Loucy (cell line): Measurements from ENCODE around the gene TBX15.

Source experiments
- H2AFZ ChIP-seq: fragments of 200-600 bp; sonication (generic); 2 replicates; pipeline ENCODE4 v1.6.0; 2016; ENCODE audit warnings: antibody characterized with exemption, mild to moderate bottlenecking, low read length, moderate library complexity
- H3F3A ChIP-seq: fragments of 200-600 bp; 2 replicates; pipeline ENCODE4 v1.6.0; 2016; ENCODE audit warnings: antibody characterized with exemption, low read depth, mild to moderate bottlenecking
- H3K27me3 ChIP-seq: fragments of 200-600 bp; sonication (generic); 2 replicates; pipeline ENCODE4 v1.6.1; 2014; ENCODE audit warnings: low read length, mild to moderate bottlenecking; ENCODE audit not compliant: insufficient read depth, poor library complexity, severe bottlenecking
- H3K36me3 ChIP-seq: fragments of 200-600 bp; sonication (generic); 2 replicates; pipeline ENCODE4 v1.6.1; 2016; ENCODE audit warnings: low read length; ENCODE audit not compliant: insufficient read depth
- H3K4me1 ChIP-seq: fragments of 200-600 bp; sonication (generic); 2 replicates; pipeline ENCODE4 v1.5.1; 2014; ENCODE audit warnings: low read length, mild to moderate bottlenecking; ENCODE audit not compliant: insufficient read depth, poor library complexity, severe bottlenecking
- H3K4me2 ChIP-seq: fragments of 200-600 bp; sonication (generic); 2 replicates; pipeline ENCODE4 v1.6.0; 2014; ENCODE audit warnings: antibody characterized with exemption, low read length, low read depth, mild to moderate bottlenecking; ENCODE audit not compliant: poor library complexity, severe bottlenecking
- H3K4me3 ChIP-seq: fragments of 200-600 bp; sonication (generic); 2 replicates; pipeline ENCODE4 v1.5.1; 2014; ENCODE audit warnings: low read length, mild to moderate bottlenecking, mixed read lengths; ENCODE audit not compliant: poor library complexity, severe bottlenecking
- H3K79me2 ChIP-seq: fragments of 200-600 bp; sonication (generic); 2 replicates; pipeline ENCODE4 v1.6.1; 2014; ENCODE audit warnings: low read length; ENCODE audit not compliant: insufficient read depth
- H3K9ac ChIP-seq: fragments of 200-600 bp; sonication (generic); 2 replicates; pipeline ENCODE4 v1.6.0; 2014; ENCODE audit warnings: mild to moderate bottlenecking, low read depth, low read length, moderate library complexity; ENCODE audit not compliant: poor library complexity, severe bottlenecking
- H3K9me2 ChIP-seq: fragments of 200-600 bp; sonication (generic); replicated peaks from 2 replicates; pipeline ENCODE4 v1.6.1; 2016; ENCODE audit warnings: low read depth, low read length, mixed read lengths
- H3K9me3 ChIP-seq: fragments of 200-600 bp; sonication (generic); 2 replicates; pipeline ENCODE4 v1.6.1; 2014; ENCODE audit warnings: mild to moderate bottlenecking, antibody characterized with exemption, low read length, low read depth; ENCODE audit not compliant: insufficient read depth
- H4K20me1 ChIP-seq: fragments of 200-600 bp; sonication (generic); 2 replicates; pipeline ENCODE4 v1.6.0; 2014; ENCODE audit warnings: antibody characterized with exemption, low read length, mild to moderate bottlenecking; ENCODE audit not compliant: insufficient read depth, poor library complexity, severe bottlenecking
- EZH2phosphoT487 ChIP-seq: fragments of 200-600 bp; IDR thresholded peaks from 2 replicates; pipeline ENCODE4 v1.6.1; 2018; ENCODE audit warnings: antibody characterized with exemption, mild to moderate bottlenecking, moderate library complexity, borderline replicate concordance
- TF ChIP-seq, protein P1 (sequence below): fragments of 200-600 bp; sonication (generic); conservative IDR thresholded peaks from 2 replicates; pipeline ENCODE4 v1.5.1; 2014; ENCODE audit warnings: mild to moderate bottlenecking, antibody characterized with exemption, low read length

TBX15 gene

GRCh38 chr1:119007670-119008482 is 19.7 kb upstream of the TBX15 start:
- Histone ChIP-seq H4K20me1 (no peaks in the 10 kb centered on the region), H3K9me2 (no peaks in the 10 kb centered on the region), H3K4me1 (no peaks in the 10 kb centered on the region), H3K4me2 (no peak overlapping the region), H2AFZ (no peak overlapping the region), H3K9ac (no peak overlapping the region), H3K4me3 (no peak overlapping the region), H3F3A (no peaks in the 10 kb centered on the region; the same call in 1 of the 2 replicates), H3K36me3 (no peaks in the 10 kb centered on the region), H3K9me3 (no peaks in the 10 kb centered on the region), H3K79me2 (no peaks in the 10 kb centered on the region), H3K27me3 (no peaks in the 10 kb centered on the region)
- TF ChIP-seq EZH2phosphoT487 = no peak
- TF ChIP-seq, protein P1, sequence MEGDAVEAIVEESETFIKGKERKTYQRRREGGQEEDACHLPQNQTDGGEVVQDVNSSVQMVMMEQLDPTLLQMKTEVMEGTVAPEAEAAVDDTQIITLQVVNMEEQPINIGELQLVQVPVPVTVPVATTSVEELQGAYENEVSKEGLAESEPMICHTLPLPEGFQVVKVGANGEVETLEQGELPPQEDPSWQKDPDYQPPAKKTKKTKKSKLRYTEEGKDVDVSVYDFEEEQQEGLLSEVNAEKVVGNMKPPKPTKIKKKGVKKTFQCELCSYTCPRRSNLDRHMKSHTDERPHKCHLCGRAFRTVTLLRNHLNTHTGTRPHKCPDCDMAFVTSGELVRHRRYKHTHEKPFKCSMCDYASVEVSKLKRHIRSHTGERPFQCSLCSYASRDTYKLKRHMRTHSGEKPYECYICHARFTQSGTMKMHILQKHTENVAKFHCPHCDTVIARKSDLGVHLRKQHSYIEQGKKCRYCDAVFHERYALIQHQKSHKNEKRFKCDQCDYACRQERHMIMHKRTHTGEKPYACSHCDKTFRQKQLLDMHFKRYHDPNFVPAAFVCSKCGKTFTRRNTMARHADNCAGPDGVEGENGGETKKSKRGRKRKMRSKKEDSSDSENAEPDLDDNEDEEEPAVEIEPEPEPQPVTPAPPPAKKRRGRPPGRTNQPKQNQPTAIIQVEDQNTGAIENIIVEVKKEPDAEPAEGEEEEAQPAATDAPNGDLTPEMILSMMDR = no peak

DNA sequence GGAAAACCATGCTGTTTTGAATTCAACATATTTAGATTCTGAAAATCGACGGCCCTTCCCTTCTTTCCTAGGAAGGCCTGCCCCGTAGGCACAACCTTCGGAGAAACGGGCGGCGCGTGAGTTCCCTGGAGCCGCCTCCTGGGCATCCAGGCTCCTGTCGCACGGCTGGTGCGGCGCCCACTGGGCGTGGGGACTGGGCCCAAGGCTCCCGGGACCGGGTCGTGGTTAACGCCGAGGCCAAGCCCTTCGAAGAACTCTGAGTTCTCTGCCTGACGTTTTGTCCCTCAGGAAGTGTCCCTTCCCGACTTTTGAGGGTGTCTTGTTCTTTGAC is 19.2 kb upstream of the TBX15 start:
- no peak for TF ChIP-seq EZH2phosphoT487
- TF ChIP-seq, protein P1 = no peak
- no peak overlapping the region for H3K4me3 ChIP-seq
- no peak overlapping the region for H3K9ac ChIP-seq

GRCh38 chr1:119006406-119007279 is 18.5 kb upstream of the TBX15 start:
- Histone ChIP-seq H3K4me2 (no peak overlapping the region), H2AFZ (no peak overlapping the region), H3K4me3 (no peak overlapping the region), H3K9ac (no peak overlapping the region), H3K79me2 (no peaks in the 10 kb centered on the region), H3K36me3 (no peaks in the 10 kb centered on the region), H4K20me1 (no peaks in the 10 kb centered on the region), H3K27me3 (no peaks in the 10 kb centered on the region), H3K9me2 (no peaks in the 10 kb centered on the region), H3F3A (no peaks in the 10 kb centered on the region; the same call in 1 of the 2 replicates), H3K9me3 (no peaks in the 10 kb centered on the region), H3K4me1 (no peaks in the 10 kb centered on the region)
- TF ChIP-seq, protein P1 = no peak
- TF ChIP-seq EZH2phosphoT487 = no peak

More for the DNA sequence above, 19.2 kb upstream of the TBX15 start:
- no peaks in the 10 kb centered on the region for H3K9me2 ChIP-seq
- no peaks in the 10 kb centered on the region for H3K4me1 ChIP-seq
- H3K9me3 ChIP-seq = no peaks in the 10 kb centered on the region
- H3K36me3 ChIP-seq = no peaks in the 10 kb centered on the region
- no peak overlapping the region for H3K4me2 ChIP-seq
- no peaks in the 10 kb centered on the region for H4K20me1 ChIP-seq
- no peak overlapping the region for H2AFZ ChIP-seq
- H3K79me2 ChIP-seq = no peaks in the 10 kb centered on the region
- H3F3A ChIP-seq = no peaks in the 10 kb centered on the region; the same call in 1 of the 2 replicates
- H3K27me3 ChIP-seq = no peaks in the 10 kb centered on the region
